Measurements from ENCODE around the gene CPED1. TPM values are rescaled to one million over a fixed set of nuclear protein-coding genes. Genes with fewer than 3 reads are reported as not detected.
"Not testable (repeated sequence)": the region's sequence is repeated elsewhere in the genome, so short reads cannot be mapped to it uniquely, and the experiment has no call there.

Gene CPED1
- total RNA-seq, 2 donors from 2014 or later = 3.4 to 15.9 TPM

DNA sequence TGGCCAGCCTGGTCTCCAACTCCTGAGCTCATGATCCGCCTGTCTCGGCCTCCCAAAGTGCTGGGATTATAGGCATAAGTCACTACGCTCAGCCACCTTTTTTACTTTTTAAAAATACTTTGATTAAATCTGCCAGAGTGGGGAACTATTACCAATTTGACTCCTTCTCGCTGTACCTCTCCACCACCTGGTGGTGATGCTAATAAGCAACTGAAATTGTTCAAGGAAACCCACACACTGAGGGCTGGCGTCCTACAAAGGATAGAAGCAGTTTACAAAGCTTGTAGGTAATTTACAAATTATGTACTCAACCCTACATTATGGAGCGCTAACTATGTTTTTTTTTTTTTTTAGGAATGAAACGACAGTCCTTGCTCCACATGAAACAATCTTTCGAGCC is 111.1 kb downstream of the CPED1 start:
- no peak for DNase-seq
- no peak for ATAC-seq

GRCh38 chr7:121101083-121101482 is 112.6 kb downstream of the CPED1 start:
- DNase-seq = no peak
- ATAC-seq = no peak
- intact Hi-C loops (cut with DNase I, micrococcal nuclease) = loop anchor here in 1 of 2 donors (10.0 kb wide), 1 partner anchor 296 kb away; no protein-coding TSS in a partner anchor

More for the DNA sequence above, 111.1 kb downstream of the CPED1 start:
- intact Hi-C loops (cut with DNase I, micrococcal nuclease) = no loop called here

GRCh38 chr7:121101621-121102020 is 113.1 kb downstream of the CPED1 start:
- ATAC-seq (no peak), DNase-seq (no peak)
- intact Hi-C loops (cut with DNase I, micrococcal nuclease) = loop anchor here in 1 of 2 donors (10.0 kb wide), 1 partner anchor 297 kb away; no protein-coding TSS in a partner anchor

DNA sequence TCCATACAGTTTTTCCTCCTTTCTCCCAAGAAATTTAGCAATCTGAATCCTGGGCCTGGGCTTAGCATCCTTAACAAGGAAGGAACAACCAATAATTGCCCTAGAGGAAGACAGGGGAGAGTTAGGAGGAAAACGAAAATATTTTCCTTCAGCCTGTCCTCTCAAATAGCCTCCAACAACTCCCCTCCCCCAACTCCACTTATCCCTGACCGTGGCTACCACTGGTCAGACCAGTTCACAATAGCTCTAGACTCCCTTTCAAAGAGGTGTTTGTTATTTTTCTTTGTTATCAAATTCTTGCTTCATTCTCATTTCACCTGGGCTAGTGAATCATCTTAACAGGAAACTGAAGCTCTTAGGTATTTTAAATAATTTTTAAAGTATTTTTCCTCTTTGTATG is 114.1 kb downstream of the CPED1 start:
- ATAC-seq (no peak), DNase-seq (no peak)
- intact Hi-C loops (cut with DNase I, micrococcal nuclease) = loop anchor here in 1 of 2 donors (10.0 kb wide), 1 partner anchor 298 kb away; no protein-coding TSS in a partner anchor

GRCh38 chr7:121103086-121103485 is 114.6 kb downstream of the CPED1 start:
- intact Hi-C loops (cut with DNase I, micrococcal nuclease) = loop anchor here in 1 of 2 donors (10.0 kb wide), 1 partner anchor 298 kb away; no protein-coding TSS in a partner anchor
- ATAC-seq (no peak), DNase-seq (no peak)

GRCh38 chr7:121103579-121103978 is 115.1 kb downstream of the CPED1 start:
- ATAC-seq = no peak
- intact Hi-C loops (cut with DNase I, micrococcal nuclease) = loop anchor here in 1 of 2 donors (10.0 kb wide), 1 partner anchor 299 kb away; no protein-coding TSS in a partner anchor
- no peak for DNase-seq

DNA sequence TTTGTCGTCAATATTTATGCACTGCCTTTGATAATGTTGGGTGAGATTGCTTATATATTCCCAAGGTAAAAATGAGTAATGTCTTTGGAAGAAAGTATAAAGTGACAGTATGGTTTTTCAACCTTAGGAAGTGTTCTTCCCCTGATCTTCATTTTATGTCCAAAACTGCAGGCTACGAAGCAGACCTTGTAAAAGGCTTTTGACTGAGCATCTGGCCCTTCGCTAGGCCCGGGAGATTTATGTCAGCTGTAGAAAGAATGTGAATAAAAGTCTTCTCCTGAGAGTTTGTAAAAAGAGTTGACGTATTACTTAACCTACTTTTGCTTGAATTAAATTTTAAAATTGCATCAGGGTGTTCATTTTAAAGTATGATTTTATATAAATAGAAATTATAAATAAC is 116.8 kb downstream of the CPED1 start:
- intact Hi-C loops (cut with DNase I, micrococcal nuclease) = loop anchor here in 1 of 2 donors (10.0 kb wide), 1 partner anchor 300 kb away; no protein-coding TSS in a partner anchor
- DNase-seq (no peak), ATAC-seq (no peak)

DNA sequence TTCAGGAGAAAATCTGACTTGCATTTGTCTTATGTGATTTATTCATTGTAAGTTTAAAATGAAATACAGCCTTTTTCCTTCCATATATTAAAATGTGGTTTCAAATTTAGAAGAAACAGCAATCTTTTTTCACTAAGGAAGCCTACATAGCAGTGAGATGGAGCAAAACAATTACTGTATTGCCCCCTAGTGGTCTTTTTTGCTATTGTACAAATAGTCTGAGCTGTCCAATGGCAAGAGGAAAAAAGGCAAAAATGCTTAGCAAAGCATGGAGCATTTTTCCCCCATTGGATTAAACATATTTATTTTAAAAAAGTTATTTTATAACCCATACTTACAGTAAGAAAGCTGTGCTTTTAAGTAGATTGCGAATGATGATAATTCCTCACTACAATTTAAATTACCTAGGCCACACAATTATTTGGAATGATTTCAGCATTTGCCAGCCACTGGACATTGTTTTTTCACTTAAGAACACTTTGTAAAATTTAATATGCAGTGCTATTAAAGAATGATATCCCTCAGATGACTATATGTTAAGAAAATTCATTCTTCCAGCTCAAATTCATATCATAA is 119.5 kb downstream of the CPED1 start:
- no peak for DNase-seq

GRCh38 chr7:121109145-121109544 is 120.6 kb downstream of the CPED1 start:
- DNase-seq = no peak
- no peak for ATAC-seq
- intact Hi-C loops (cut with DNase I, micrococcal nuclease) = loop anchor here in 1 of 2 donors (10.0 kb wide), 1 partner anchor 304 kb away; no protein-coding TSS in a partner anchor

More for the DNA sequence above, 119.5 kb downstream of the CPED1 start:
- ATAC-seq = peak; percentile 65
- intact Hi-C loops (cut with DNase I, micrococcal nuclease) = loop anchor here in 1 of 2 donors (10.0 kb wide), 1 partner anchor 303 kb away; no protein-coding TSS in a partner anchor

DNA sequence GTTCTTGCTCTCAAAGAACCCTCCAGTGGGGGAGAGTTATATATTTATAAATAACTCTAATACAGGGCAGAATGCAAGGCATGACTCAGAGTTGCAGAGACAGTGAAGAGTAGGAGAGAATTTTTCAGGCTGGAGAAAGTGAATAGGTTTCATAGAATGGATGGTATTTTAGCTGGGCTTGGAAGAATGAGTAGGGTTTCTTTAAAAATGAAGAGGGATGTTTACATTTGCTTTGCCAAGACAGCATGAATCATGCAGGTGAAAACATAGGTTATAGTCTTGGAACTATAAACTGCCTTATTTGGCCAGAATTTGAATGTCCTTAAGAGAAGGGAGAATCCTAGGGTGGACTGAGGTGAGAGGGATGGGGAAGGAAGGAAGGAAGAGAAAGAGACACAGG is 124.8 kb downstream of the CPED1 start:
- DNase-seq (no peak), ATAC-seq (no peak)
- intact Hi-C loops (cut with DNase I, micrococcal nuclease) = no loop called here

DNA sequence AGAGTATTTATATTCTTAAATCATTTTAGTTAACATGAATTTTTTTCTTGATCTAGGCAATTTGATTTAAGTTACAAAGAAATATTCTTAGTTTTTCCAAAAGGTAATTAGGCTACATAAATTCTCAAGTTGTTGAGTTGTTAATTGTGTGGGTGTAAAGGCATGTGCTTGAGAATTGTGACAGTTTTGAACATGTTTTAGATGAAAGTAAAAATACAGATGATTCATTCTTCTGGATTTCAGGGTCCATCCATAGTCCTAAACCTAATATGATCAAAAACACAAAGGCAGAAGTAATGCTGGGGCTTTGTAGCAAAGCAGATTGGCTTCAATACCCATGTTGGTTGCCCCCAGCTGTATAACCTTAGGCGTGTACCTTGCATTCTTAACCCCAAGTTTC is 127.9 kb downstream of the CPED1 start:
- ATAC-seq (no peak), DNase-seq (no peak)
- intact Hi-C loops (cut with DNase I, micrococcal nuclease) = no loop called here

GRCh38 chr7:121119047-121119446 is 130.5 kb downstream of the CPED1 start:
- DNase-seq = no peak
- no peak for ATAC-seq
- intact Hi-C loops (cut with DNase I, micrococcal nuclease) = no loop called here

DNA sequence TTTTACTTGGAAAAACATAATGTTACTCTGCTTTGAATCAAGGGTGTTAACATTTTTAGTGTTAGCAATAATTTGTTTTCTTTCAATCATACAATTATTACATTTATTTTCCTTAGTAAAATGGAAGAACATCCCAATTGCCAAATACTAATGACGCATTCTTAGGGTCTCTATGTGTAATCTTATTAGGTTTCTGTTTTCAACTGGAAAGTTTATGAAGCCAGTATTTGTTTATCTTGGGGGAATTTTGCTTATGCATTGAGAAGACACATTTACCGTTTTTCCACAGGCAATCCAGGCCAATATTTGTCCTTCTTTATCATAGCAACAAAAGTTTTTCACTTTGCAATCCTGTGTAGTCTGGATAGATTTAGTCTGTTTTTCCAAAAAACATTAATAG is 134.5 kb downstream of the CPED1 start:
- DNase-seq (no peak), ATAC-seq (no peak)
- intact Hi-C loops (cut with DNase I, micrococcal nuclease) = no loop called here

- ATAC-seq; DNase-seq; intact Hi-C loops (cut with DNase I, micrococcal nuclease): not testable (repeated sequence)
Observed at GRCh38 chr7:121125454-121125853, 136.9 kb downstream of the CPED1 start.

DNA sequence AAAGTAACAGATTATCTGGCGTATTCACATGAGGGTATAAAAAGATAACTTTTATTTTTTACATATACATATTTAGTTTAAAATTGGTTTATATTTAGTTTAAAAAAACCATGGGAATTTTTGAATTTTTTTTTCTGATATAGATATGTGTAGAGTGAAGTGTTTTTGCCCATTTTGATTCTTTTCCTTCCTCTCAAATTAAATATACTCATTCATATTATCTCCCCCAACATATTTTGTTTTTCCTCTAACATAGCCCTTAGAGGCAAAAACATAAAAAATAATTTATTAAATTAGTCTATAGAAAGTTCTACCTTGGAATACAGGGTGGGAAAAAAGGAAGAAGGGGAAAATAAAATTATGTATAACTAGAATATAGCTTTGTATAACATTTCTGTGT is 137.7 kb downstream of the CPED1 start:
- DNase-seq (no peak), ATAC-seq (no peak)
- intact Hi-C loops (cut with DNase I, micrococcal nuclease) = no loop called here

DNA sequence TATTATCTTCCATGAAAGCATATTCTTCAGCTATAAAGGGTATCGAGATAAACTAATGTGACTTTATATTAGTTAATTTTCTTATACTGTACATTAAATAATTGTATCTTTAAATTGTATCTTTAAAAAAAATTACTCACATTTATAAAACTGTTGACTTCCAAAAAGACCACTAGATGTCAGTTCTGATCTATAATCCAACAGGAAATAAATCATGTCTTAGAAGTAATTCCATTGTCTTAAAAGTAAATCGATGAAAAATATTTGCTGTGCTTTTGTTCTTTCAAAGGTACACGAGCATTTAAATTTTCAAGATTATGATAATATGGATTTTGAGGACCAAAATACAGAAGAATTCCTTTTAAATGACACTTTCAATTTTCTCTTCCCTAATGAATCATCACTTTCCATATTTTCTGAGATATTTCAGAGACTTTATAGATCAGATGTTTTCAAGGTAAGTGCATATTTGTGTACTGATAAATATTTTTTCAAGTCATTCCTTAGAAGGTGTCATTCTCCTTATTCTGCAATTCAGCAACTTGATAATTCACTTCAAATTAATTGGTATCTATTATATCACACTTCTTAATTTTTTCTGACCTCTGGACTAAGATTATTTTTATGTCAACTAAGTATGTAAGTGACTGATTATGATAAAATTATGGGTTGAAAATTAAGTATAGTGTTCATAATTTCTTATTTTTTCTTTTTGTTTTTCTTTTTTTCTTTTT is 138.5 kb downstream of the CPED1 start:
- intact Hi-C loops (cut with DNase I, micrococcal nuclease) = no loop called here
- DNase-seq = no peak
- no peak for ATAC-seq

GRCh38 chr7:121132940-121133339 is 144.4 kb downstream of the CPED1 start:
- intact Hi-C loops (cut with DNase I, micrococcal nuclease) = no loop called here
- DNase-seq (no peak), ATAC-seq (no peak)

GRCh38 chr7:121133444-121133843 is 144.9 kb downstream of the CPED1 start:
- ATAC-seq (no peak), DNase-seq (no peak)
- intact Hi-C loops (cut with DNase I, micrococcal nuclease) = no loop called here

GRCh38 chr7:121137580-121137979 is 149.1 kb downstream of the CPED1 start:
- intact Hi-C loops (cut with DNase I, micrococcal nuclease) = no loop called here
- ATAC-seq = no peak
- DNase-seq = no peak
